Urinary bladder (tissue), 4 donors: ENCODE measurements around the gene ACTN1. TPM values are rescaled to one million over a fixed set of nuclear protein-coding genes. Genes with fewer than 3 reads are reported as not detected.
A peak's percentile ranks its signal among the peaks of the same experiment; 100 is the strongest.

Source experiments
- DNase-seq: peaks from one replicate; pipeline ENCODE4 v3.0.0-alpha.2; 2015; ENCODE audit errors: extremely low spot score
- H3K27ac ChIP-seq: one replicate; pipeline ENCODE4 v1.5.1; 2013; ENCODE audit warnings: low read depth, mild to moderate bottlenecking, moderate library complexity
- H3K36me3 ChIP-seq: one replicate; pipeline ENCODE4 v1.6.1; 2013; ENCODE audit warnings: mild to moderate bottlenecking, moderate library complexity; ENCODE audit not compliant: insufficient read depth
- H3K4me1 ChIP-seq: one replicate; pipeline ENCODE4 v1.6.1; 2013; ENCODE audit warnings: mild to moderate bottlenecking, moderate library complexity; ENCODE audit not compliant: insufficient read depth
- H3K4me3 ChIP-seq: one replicate; pipeline ENCODE4 v1.5.1; 2013; ENCODE audit warnings: low read depth, low read length
- WGBS: extraction: QIAGEN DNeasy Blood & Tissue Kit; methylation state at CpG from one replicate; pipeline ENCODE4 v1.1.7; 2013; 5-methylcytosine and 5-hydroxymethylcytosine counted together
- polyA plus RNA-seq: library from polyadenylated mRNA; stranded (reverse); fragments of 200-250 nt; gene quantifications from one replicate; pipeline ENCODE4 v1.2.3, GENCODE V29; 2013
- total RNA-seq: library from RNA; depleted of rRNA; stranded (reverse); fragments of >200 nt; gene quantifications from one replicate; pipeline ENCODE4 v1.2.3, GENCODE V29; 2014
- donor health status: healthy with polysubstance abuse.
- donor health status: healthy.

Gene ACTN1
- total and polyA plus RNA-seq, 2 donors: 150 to 723 TPM

GRCh38 chr14:68908803-68909202, 70.3 kb downstream of the ACTN1 start:
- Histone ChIP-seq H3K4me3 (no peak overlapping the region), H3K27ac (no peak overlapping the region), H3K4me1 (peaks cover 1% of the 10 kb centered on the region), H3K36me3 (peaks cover 2% of the 10 kb centered on the region)
- no peak for DNase-seq
- WGBS: 75% methylated on average over 5 of the region's 5 CpGs

DNA sequence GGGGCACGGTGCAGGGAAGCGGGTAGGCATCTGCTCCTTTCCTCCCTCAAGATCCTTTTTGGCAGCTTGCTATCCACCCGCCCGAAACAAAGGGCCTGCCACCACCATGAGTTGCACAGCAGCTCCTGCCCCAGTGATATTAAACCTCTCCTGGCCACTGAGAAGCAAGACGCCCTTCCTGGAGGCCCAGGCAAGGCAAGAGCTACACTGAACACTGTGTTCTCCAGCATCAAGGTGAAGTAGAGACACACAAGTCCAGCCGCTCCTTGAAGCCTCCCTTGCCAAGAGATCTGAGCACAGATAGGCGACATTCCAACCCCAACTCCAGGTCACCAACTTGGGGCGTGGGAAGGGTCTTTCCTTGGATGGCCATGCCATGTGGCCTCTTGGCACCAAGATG, 70.9 kb downstream of the ACTN1 start:
- Histone ChIP-seq H3K4me3 (no peak overlapping the region), H3K4me1 (peaks cover 1% of the 10 kb centered on the region), H3K27ac (no peak overlapping the region), H3K36me3 (peaks cover 2% of the 10 kb centered on the region)
- WGBS: 65% methylated on average over 8 of the region's 8 CpGs
- DNase-seq: no peak

DNA sequence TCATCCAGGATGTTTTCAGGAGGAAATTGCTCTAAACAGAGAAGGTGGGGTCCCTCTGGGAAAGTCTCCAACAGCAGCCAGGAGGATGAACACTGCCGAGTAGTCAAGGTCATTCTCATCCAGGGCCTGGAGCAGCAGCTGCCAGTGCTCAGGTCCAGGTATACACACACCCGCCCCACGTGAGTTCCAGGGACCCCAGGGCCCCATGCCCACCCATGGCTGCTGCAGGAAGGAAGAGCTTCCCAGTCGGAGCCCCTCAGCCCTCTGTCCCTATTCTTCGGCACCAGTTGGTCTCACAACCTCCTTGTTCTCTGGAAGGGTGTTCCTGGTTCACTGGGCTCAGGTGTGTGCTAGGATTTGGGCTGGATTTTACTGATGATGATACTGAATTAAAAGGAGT, 72.7 kb downstream of the ACTN1 start:
- 71% methylated on average over 5 of the region's 5 CpGs for WGBS
- Histone ChIP-seq H3K4me3 (no peak overlapping the region), H3K36me3 (peaks cover 2% of the 10 kb centered on the region), H3K27ac (no peak overlapping the region), H3K4me1 (peaks cover 1% of the 10 kb centered on the region)
- DNase-seq: no peak

DNA sequence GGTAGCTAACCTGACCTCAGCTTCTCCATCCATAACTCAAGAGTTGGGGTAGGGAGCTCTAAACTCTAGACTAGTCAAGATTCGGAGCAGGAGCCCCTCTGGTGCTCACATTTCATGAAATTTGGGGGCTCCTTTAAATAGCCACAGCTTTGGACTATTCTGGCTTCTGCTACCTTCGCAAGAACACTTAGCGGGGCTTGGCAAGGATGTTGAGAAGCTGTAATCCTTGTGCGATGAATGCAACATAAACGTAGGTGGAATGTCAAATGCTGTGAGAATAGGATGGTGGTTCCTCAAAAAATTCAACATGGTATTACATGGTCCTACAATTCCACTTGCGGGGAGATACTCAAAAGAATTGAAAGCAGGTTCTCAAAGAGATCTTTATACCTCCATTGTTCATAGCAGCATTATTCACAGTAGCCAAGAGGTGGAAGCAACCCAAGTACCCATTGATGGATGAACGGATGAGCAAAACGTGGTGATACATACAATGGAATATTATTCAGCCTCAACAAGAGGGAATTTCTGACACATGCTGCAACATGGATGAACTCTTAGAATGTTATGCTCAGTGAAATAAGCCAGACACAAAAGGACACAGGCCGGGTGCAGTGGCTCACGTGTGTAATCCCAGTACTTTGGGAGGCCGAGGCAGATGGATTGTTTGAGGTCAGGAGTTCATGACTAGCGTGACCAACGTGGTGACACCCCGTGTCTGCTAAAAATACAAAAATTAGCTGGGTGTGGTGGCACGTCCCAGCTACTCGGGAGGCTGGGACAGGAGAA, 73.8 kb downstream of the ACTN1 start:
- Histone ChIP-seq H3K27ac (no peak overlapping the region), H3K4me3 (no peak overlapping the region), H3K36me3 (peaks cover 2% of the 10 kb centered on the region), H3K4me1 (peaks cover 1% of the 10 kb centered on the region)
- 68% methylated on average over 16 of the region's 16 CpGs for whole genome bisulfite sequencing
- DNase-seq: no peak

DNA sequence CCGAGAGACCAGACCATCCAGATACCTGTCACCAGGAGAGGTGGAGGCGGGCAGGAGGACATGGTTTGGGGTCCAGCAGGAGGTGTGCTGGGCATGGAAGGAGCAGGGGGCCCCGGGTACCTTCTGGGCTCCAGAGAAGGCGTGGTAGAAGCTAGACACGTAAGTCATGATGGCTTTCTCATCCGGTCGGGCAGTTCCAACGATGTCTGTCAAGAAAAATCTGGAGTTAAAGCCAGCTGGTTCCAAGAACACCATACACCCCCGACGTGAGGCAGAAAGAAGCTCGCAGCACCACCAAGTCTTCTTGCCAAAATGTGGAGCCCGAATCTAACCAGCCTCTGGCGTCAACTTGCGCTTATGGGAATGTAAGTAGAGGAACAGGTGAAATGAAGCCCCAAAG, 76.7 kb downstream of the ACTN1 start:
- DNase-seq: no peak
- Histone ChIP-seq H3K27ac (no peak overlapping the region), H3K36me3 (peaks cover 2% of the 10 kb centered on the region), H3K4me1 (no peaks in the 10 kb centered on the region), H3K4me3 (no peak overlapping the region)
- 86% methylated on average over 14 of the region's 14 CpGs for WGBS

- 94% methylated on average over 1 of the region's 1 CpG for WGBS
- no peak for DNase-seq
- H3K4me3 ChIP-seq: no peak overlapping the region
- H3K27ac ChIP-seq: peak overlapping the region; percentile 18
- no peaks in the 10 kb centered on the region for H3K36me3 ChIP-seq
- no peaks in the 10 kb centered on the region for H3K4me1 ChIP-seq
These were observed 80.0 kb downstream of the ACTN1 start for GRCh38 chr14:68899033-68899603.

DNA sequence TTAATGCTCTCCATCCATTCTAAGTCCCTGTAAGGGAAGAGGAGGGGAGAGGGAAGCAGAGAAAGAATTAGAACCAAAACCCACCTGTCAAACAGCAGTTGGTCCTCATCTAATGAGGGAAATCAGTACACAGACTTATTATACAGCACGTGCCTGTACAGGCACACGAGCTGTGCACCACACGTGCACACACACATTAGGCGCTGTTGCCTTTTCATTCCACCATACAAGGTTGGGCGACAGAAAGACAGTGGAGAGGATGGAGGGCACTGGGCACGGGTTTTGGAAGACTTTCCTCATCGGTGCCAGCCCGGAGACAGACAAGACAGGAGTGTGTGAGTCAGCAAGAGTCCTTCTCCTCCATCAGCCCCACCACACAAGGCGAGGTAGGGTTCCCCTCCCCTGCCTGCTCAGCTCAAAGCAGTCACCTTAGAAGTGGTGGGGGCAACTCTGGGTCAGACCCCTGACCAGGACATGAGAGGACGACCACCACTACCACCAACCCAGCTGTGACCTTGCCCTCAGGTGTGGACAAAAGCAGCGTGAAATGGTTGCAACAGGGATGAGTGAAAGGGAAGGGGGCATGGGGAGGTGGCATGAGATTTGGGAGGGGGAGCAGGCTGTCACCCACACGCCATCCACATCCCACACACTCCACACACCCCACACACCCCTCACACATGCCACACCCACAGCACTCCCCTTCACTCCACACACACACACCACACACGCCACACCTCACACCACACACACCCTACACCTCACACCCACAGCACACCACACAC, 80.7 kb downstream of the ACTN1 start:
- H3K27ac ChIP-seq: peak overlapping the region; percentile 18
- no peaks in the 10 kb centered on the region for H3K4me1 ChIP-seq
- peaks cover 3% of the 10 kb centered on the region for H3K36me3 ChIP-seq
- DNase-seq: no peak
- H3K4me3 ChIP-seq: no peak overlapping the region
- WGBS: 56% methylated on average over 13 of the region's 13 CpGs

DNA sequence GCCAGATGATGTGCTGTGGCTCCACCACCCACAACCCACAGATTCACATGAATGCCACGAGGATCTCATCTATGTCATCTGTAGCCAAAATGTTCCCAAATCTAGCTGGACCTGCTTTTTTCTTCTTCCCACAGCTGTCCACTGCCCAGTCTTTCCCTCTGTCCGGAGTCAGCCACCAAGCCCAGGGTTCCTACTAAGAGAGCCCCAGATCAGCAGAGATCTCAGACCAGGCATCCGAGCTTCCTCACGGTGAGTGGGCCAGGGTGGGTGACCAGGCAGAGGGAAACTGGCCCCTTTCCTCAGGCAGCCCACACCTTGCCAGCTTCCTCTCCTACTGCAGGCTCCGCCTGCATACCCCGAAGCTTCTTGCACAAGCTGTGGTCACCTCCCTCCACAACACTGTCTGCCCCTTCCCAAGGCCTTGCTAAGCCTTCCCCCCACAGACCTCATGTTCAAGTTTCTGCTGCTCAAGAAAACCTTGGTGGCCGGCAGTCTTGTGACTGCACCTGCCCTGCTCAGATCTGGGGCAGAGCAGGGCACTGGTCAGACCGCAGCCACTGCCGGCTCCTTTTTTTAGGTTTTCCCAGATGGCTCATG, 81.4 kb downstream of the ACTN1 start:
- 57% methylated on average over 9 of the region's 9 CpGs for WGBS
- no peak for DNase-seq
- Histone ChIP-seq H3K27ac (no peak overlapping the region), H3K4me1 (no peaks in the 10 kb centered on the region), H3K4me3 (no peak overlapping the region), H3K36me3 (peaks cover 5% of the 10 kb centered on the region)

GRCh38 chr14:68896132-68896531, 83.0 kb downstream of the ACTN1 start:
- Histone ChIP-seq H3K36me3 (peaks cover 5% of the 10 kb centered on the region), H3K4me3 (no peak overlapping the region), H3K27ac (no peak overlapping the region), H3K4me1 (no peaks in the 10 kb centered on the region)
- 85% methylated on average over 9 of the region's 9 CpGs for WGBS
- DNase-seq: no peak

DNA sequence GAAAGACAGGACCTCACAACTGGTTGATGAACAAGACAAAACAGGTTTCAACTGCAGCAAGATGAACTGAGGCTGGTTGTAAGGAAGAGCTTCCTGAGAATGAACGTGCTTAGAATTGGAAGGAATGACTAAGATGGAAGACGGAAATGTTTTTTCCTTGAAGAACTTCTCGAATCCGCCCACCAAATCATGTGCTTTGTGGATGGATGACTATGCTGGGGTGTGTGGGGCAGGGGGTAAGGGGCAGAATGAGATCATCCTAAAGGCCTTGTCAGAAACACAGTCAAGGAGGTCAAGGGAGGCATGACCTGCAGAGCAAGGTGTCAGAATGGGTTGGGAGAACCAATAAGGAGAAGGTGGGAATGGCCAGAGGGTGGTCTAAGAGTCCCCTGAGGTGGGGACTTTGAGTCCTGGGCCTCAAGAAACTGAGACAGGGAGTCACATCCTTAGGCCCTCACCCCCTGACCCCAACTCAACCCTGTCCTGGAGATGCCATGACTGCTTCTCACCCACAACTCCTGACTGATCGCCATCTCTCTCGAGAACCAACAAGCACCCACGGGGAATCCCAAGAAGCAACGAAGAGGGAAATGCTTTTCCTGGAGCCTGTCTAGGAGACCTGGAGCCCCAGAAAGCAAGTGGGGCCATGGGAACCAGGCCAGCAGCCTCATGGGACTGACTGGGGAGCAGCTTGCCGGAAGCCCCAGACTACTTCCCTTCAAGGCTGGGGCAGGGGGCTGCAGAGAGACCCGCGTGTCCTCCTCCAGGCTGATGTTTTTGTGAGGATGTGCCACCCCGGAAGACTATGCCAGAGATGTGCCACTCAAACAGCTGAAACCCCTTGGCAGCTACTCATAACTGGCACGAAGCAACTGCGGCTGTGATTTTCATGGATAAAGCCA, 84.0 kb downstream of the ACTN1 start:
- H3K4me3 ChIP-seq: no peak overlapping the region
- peaks cover 5% of the 10 kb centered on the region for H3K36me3 ChIP-seq
- no peak for DNase-seq
- no peaks in the 10 kb centered on the region for H3K4me1 ChIP-seq
- 83% methylated on average over 14 of the region's 14 CpGs for WGBS
- no peak overlapping the region for H3K27ac ChIP-seq

GRCh38 chr14:68894123-68894522, 85.0 kb downstream of the ACTN1 start:
- H3K4me1 ChIP-seq: no peaks in the 10 kb centered on the region
- 53% methylated on average over 6 of the region's 6 CpGs for WGBS
- H3K4me3 ChIP-seq: no peak overlapping the region
- no peak for DNase-seq
- peaks cover 5% of the 10 kb centered on the region for H3K36me3 ChIP-seq
- no peak overlapping the region for H3K27ac ChIP-seq

DNA sequence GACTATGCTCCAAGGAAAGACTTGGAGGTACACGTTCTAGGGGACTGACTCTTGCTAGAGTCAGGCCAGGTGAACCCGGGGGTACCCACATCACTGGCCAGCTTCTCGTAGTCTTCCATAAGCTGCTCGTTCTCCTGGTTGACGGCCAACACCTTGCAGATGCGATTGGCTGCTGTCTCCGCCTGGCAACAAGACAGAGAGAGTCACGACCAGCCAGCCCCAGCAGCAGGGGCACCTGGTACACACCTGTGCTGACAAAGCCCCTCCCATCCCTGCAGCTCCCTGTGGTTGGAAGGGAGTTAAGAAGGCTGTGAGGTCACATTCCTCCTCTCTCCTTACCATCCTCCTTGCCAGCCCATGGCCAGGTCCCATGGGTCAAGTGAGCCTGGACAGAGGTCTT, 85.5 kb downstream of the ACTN1 start:
- no peak for DNase-seq
- peaks cover 5% of the 10 kb centered on the region for H3K36me3 ChIP-seq
- H3K4me3 ChIP-seq: no peak overlapping the region
- WGBS: 79% methylated on average over 8 of the region's 8 CpGs
- H3K27ac ChIP-seq: no peak overlapping the region
- H3K4me1 ChIP-seq: no peaks in the 10 kb centered on the region

- no peak overlapping the region for H3K4me3 ChIP-seq
- H3K36me3 ChIP-seq: peaks cover 5% of the 10 kb centered on the region
- no peak for DNase-seq
These were observed 86.1 kb downstream of the ACTN1 start for GRCh38 chr14:68892961-68893360.

More at GRCh38 chr14:68892961-68893360, 86.1 kb downstream of the ACTN1 start:
- 84% methylated on average over 6 of the region's 6 CpGs for WGBS
- no peaks in the 10 kb centered on the region for H3K4me1 ChIP-seq
- no peak overlapping the region for H3K27ac ChIP-seq
